Stimulated activated CD8-positive, alpha-beta memory T cell treated with anti-CD3 and anti-CD28 coated beads, Interleukin-15, amount 100 ng/mL, for 48 hours (primary cell): ENCODE results near the gene ZNF559.
A peak's percentile ranks its signal among the peaks of the same experiment; 100 is the strongest.
"Not testable (repeated sequence)": the region's sequence is repeated elsewhere in the genome, so short reads cannot be mapped to it uniquely, and the experiment has no call there.

Experiments used
- DNase-seq, 2 donors: peaks; one replicate each; pipeline ENCODE4 v3.0.0-alpha.2; 2020; ENCODE audit warnings: low read depth in 2 of 2

Gene ZNF559

DNA sequence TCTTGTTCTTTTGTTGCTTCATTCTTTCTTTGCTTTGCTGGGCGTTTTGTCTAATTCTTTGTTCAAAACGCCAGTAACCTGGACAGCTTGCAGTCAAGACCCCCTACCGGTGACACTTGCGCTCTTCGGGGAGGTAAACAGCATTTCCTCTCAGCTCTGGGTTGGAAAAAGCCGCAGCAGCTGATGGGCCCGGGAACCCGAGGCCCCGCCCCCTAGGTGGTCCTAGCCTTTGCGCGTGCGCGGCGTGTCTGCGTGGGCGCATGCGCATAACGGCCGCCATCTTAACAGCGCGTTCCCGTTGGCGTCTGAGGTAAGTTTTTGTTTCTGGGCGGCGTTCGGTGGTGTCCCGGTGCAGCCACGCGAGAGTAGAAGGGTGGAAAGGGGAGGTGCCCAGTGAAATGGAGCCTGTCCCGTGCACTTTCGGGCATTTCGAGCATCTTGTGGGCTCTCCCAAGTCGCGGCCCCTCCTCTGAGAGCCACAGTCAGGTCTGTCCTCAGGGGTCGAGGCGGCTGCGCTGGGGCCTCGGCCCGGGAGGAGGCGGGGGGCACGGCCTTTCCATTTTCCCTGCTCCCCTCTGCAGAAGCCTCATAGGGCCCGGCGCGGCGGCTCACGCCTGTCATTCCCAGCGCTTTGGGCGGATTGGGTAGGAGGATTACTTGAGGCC lies at the start of gene ZNF559:
ZNF559 (plus strand) TSS at position 261 of the 665 bp plus-strand sequence. CDS start 14,371 bp downstream, outside the sequence.
- DNase-seq, result peak; percentile 89 to 92

- DNase-seq, result peak in 1 of 2 donors; percentile 5
Observed at GRCh38 chr19:9283485-9283884, 40.5 kb upstream of the ZNF559 start.

DNA sequence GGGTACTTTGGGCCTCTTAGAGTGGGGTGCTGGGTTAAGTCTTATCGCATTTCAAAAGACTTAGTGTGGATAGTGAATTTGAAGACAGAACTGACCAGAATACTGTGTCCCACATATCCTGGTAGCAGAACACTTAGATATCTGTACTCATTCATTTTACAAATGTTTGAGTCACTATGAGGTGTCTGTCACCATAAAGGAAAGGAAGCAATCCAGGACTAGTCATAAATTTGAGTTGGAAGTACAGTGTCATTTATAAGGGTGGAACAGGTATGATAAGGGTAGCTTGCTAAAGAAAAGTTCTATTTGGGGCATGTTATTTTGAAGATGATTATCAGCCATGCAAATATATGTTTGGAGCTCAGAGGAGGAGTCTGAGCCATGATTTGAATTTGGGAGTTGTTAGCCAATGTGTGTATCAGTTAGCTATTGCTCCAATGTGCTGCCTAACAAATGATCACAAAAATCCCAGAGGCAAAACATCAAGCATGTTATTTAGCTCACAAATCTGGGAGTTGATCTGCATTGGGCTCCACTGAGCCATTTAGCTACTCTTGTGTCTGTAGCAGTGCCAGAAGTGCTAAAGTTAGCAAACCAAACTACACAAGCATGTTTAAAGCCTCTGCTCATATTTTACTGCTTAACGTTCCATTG lies 34.6 kb upstream of the ZNF559 start:
- no peak for DNase-seq

- no peak for DNase-seq
Observed at GRCh38 chr19:9295411-9295849, 28.5 kb upstream of the ZNF559 start.

- no peak for DNase-seq
Observed at GRCh38 chr19:9296336-9296735, 27.6 kb upstream of the ZNF559 start.

DNA sequence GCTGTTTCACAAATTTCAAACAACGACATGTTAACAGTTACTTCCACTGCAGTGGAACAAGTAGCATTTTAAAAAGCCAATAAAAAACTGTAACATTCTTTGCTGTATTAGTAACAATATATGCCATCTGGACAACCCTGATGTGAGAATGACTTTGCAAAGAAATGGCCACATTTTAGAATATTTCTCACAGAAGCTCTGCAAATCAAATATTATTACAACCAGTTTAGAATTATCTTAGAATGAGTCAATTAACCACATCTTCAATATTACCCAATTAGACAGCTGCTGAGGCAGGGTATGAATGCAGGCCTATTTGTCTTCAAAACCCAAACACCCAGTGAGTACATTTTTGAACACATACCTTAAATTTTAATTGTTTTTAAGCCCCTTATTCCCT lies 17.5 kb upstream of the ZNF559 start:
- DNase-seq, result no peak

DNA sequence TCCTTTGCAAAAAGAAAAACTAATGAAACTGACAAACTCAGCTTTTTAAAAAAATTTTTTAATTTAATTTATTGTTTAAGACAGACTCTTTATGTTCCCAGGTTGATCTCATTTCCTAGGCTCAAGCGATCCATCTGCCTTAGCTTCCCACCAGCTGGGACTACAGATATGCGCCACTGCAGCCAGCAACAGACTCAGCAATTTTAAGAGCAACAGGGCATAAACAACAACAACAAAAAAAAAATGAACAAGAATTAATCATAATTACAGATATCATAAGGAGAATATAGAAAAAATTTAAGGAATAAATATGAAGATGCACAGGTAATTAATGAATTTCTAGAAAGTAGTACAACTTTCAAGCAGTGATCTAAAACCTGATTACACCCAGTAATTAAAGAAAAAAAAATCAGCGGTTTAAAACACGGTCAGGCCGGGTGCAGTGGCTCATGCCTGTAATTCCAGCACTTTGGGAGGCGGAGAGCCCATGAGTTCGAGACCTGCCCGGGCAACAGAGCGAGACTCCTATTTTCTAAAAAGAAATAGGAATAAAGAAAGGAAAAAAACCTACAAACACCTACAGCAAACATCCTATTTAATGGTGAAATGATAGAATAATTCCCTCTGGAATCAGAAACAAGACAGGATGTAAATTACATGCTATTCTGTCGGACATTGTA lies 15.7 kb upstream of the ZNF559 start:
- DNase-seq, result no peak

DNA sequence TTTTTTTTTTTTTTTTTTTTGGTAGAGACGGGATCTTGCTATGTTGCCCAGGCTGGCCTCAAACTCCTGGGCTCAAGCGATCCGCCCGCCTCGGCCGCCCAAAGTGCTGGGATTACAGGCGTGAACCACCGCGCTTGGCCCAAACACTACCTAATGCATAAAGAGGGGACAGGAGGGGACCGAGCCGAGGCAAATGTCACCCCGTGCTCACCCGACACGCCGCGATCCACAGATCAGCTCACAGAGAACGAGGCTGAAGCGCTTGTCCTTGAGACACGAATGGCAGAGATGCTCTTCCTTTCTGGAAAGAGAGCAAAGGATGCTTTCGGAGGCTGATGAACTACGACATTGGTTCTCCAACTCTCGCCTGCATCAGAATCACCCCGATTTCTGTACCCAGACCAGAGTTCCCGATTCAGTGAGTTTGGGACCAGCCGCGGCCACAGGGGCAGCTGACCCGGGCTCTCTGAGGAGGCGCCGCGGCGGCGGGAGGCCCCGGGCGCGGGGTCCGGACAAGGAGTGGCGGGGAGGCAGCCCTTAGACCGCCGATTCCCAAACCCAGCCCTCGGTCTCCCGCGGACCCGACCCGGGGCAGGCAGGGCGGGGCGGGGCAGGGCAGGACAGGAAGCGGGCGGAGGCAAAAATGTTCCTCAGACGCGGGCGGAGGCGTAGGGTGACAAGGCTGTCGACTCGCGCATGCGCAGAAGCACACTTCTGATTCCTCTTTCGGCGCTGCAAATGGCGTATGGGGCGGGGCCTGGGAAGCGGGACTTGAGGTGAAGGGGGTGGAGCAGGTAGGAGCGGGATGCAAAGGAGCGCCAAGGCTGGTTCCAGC lies 14.6 kb upstream of the ZNF559 start, which contains the start of gene ZNF699:
ZNF699 (minus strand) TSS at position 700 of the 835 bp plus-strand sequence. CDS start 4,719 bp downstream, outside the sequence.
- peak; percentile 98 for DNase-seq

- peak; percentile 63 to 72 for DNase-seq
Observed at GRCh38 chr19:9309974-9310446, 14.0 kb upstream of the ZNF559 start.

DNA sequence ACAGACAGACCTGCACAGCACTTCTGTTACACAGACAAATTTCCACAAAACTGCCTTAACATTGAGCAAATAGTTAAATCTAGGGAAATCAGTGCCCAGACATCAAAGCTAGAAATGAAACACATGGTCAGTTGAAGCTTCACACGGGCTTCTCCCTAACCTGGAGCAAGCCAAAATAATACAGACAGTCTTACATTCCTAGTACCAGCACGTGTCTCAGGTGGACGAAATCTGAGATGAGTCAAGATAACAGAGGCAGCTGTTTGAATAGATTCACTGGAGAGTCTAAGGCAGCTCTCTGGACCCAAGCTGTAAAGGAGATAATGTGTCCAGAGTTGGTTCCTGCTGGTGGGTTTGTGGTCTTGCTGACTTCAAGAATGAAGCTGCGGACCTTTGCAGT lies 10.2 kb upstream of the ZNF559 start:
- DNase-seq, result no peak

DNA sequence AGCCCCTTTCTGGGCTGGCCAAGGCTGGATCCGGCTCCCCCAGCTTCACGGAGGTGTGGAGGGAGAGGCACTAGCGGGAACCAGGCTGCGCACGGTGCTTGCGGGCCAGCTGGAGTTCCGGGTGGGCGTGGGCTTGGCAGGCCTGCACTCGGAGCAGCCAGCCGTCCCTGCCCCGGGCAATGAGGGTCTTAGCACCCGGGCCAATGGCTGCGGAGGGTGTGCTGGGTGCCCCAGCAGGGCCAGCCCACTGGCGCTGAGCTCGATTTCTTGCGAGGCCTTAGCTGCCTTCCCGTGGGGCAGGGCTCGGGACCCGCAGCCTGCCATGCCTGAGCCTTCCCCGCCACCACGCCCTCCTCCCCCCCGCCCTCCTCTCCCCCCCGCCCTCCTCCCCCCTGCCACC lies 2.6 kb upstream of the ZNF559 start:
- DNase-seq, result no peak

GRCh38 chr19:9321756-9322155 lies 2.2 kb upstream of the ZNF559 start:
- not testable (repeated sequence) for DNase-seq

- DNase-seq, result not testable (repeated sequence)
Observed at GRCh38 chr19:9322201-9322600, 1.8 kb upstream of the ZNF559 start.

DNA sequence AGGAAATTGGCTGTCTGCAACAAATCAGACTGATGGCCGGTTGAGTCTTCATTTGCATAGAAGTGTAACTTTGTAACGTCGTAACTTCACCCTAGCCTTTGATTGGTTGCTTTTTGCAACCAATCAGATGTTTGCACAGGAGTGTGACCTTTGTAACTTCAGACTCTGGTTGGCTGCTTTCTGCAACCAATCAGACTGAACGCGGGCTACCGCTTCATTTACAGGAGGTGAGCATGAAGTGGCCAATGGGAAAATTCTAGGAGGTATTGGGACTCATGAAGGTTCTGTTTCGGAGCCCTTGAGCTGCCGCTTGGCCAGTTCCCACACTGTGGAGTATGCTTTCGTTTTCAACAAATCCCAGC lies 441 bp upstream of the ZNF559 start:
- DNase-seq, result peak; percentile 16 to 28

DNA sequence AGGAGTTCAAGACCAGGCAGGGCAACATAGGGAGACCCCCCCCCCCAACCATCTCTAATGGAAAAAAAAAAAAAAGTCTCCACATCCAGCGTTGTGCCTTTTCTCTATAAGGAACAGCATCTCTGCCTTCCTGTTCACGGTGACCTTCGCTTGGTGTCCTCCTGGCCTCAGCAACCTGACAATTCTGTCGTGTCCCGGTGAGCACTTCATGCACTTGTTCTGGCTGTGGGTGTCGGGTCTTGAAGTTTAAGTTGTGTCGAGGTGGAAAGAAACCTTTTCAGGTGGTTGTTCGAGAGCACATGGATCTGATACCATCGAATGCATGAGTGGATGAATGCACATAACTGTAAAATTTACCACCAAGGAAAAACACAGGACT lies 594 bp downstream of the ZNF559 start:
- DNase-seq, result no peak

GRCh38 chr19:9329999-9330398 lies 6.0 kb downstream of the ZNF559 start:
- DNase-seq, result no peak

GRCh38 chr19:9342610-9343304 lies 18.8 kb downstream of the ZNF559 start:
- DNase-seq, result no peak

DNA sequence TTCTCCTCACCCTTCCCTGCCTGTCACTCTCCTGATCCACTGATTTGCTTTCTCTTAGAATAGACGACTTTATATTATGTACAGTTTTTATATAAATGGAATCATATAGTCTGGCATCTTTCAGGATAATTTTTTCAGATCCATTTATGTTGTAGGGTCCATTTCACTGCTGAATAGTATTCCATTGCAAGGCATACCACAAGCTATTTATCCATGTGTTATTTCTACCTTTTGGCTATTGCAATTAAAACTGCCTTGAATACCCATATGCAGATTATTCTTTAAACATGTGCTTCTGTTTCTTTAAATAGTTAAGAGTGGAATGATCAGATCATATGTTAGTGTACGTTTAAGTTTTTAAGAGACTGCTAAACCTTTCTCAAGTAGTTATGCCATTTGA lies 21.0 kb downstream of the ZNF559 start:
- no peak for DNase-seq

GRCh38 chr19:9348253-9348652 lies 24.3 kb downstream of the ZNF559 start:
- DNase-seq, result no peak

DNA sequence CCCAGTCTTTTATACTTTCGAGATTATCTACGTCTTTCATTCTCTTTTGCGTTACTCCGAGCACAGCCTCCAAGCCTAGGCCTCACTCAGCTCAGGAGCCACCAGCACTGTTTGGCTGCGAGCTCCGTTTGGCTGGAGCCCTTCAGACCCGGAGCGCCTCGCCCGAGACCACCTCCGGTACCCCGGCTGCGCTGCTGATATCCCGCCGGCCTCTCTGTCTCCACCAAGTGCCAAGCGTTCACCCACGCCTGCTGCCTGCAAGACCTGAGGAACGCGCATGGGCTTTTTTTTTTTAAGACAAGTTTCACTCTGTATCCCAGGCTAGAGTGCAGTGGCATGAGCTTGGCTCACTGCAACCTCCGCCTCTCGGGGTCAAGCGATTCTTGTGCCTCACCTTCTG lies 24.7 kb downstream of the ZNF559 start:
- DNase-seq, result no peak

GRCh38 chr19:9352505-9352904 lies 28.5 kb downstream of the ZNF559 start:
- DNase-seq, result no peak
